SK-N-SH (cell line): ENCODE measurements around the gene SERTAD2. TPM values are rescaled to one million over a fixed set of nuclear protein-coding genes. Genes with fewer than 3 reads are reported as not detected.
A peak's percentile ranks its signal among the peaks of the same experiment; 100 is the strongest.

Experiments
- CTCF ChIA-PET: fragments of 300-600, 350-600 bp; formaldehyde crosslinking; extraction: SDS; loops from one replicate; lab custom pipeline; 2021; lab: Yijun Ruan, JAX
- POLR2A ChIA-PET: fragments of 350-600 bp; sonication (Branson Sonifier 250); formaldehyde crosslinking; extraction: SDS; loops from one replicate; lab custom pipeline; 2020; ENCODE audit warnings: antibody characterized with exemption, inconsistent platforms; lab: Yijun Ruan, JAX
- DNase-seq: peaks from one replicate; pipeline ENCODE4 v3.0.0; 2012
- H2AFZ ChIP-seq: fragments of 200-600 bp; sonication (generic); 2 replicates; pipeline ENCODE4 v1.8.1; 2016; ENCODE audit warnings: antibody characterized with exemption, mild to moderate bottlenecking, low read depth
- H3F3A ChIP-seq: fragments of 200-600 bp; sonication (generic); replicated peaks from 2 replicates; pipeline ENCODE3; 2016; ENCODE audit warnings: antibody characterized with exemption, mild to moderate bottlenecking; ENCODE audit not compliant: insufficient read depth
- H3K27ac ChIP-seq, 2 experiments: fragments of 200-500 bp in 1 of 2; fragments of 200-600 bp in 1 of 2; sonication (Bioruptor generic) in 1 of 2; sonication (generic), shearing (Covaris generic) in 1 of 2; 2 replicates each; pipeline versions ENCODE4 v1.5.1 to v1.6.1; 2014 to 2016; ENCODE audit warnings: low read depth in 2 of 2, inconsistent platforms in 1 of 2, low read length in 1 of 2, mild to moderate bottlenecking in 1 of 2, mixed read lengths in 1 of 2
- H3K27me3 ChIP-seq: fragments of 200-600 bp; sonication (generic), shearing (Covaris generic); 2 replicates; pipeline ENCODE4 v1.6.1; 2016; ENCODE audit warnings: mixed run types; ENCODE audit not compliant: insufficient read depth
- H3K36me3 ChIP-seq, 2 experiments: fragments of 200-500 bp in 1 of 2; fragments of 200-600 bp in 1 of 2; sonication (Bioruptor generic) in 1 of 2; sonication (generic) in 1 of 2; replicated peaks in 1 of 2; 2 replicates each; pipeline versions ENCODE3 to v1.5.1; 2014 to 2016; ENCODE audit warnings: low read length in 1 of 2, mild to moderate bottlenecking in 1 of 2; ENCODE audit not compliant: insufficient read depth in 2 of 2, control insufficient read depth in 1 of 2
- H3K4me1 ChIP-seq, 2 experiments: fragments of 200-500 bp in 1 of 2; fragments of 200-600 bp in 1 of 2; sonication (Bioruptor generic) in 1 of 2; sonication (generic), shearing (Covaris generic) in 1 of 2; 2 replicates each; pipeline versions ENCODE4 v1.5.1 to v1.6.1; 2014 to 2016; ENCODE audit warnings: low read depth in 1 of 2, low read length in 1 of 2, mixed run types in 1 of 2; ENCODE audit not compliant: insufficient read depth in 2 of 2, control insufficient read depth in 1 of 2
- H3K4me2 ChIP-seq: fragments of 200-600 bp; sonication (generic), shearing (Covaris generic); 2 replicates; pipeline ENCODE4 v1.6.1; 2017; ENCODE audit warnings: mixed run types
- H3K4me3 ChIP-seq, 2 experiments: fragments of 200-500 bp in 1 of 2; fragments of 200-600 bp in 1 of 2; sonication (Bioruptor generic) in 1 of 2; sonication (generic), shearing (Covaris generic) in 1 of 2; 2 replicates each; pipeline versions ENCODE4 v1.5.1 to v1.8.1; 2014 to 2016; ENCODE audit warnings: low read depth in 2 of 2, inconsistent platforms in 1 of 2, low read length in 1 of 2, mild to moderate bottlenecking in 1 of 2, mixed read lengths in 1 of 2, moderate library complexity in 1 of 2
- H3K79me2 ChIP-seq: fragments of 200-600 bp; sonication (generic); 2 replicates; pipeline ENCODE4 v1.8.1; 2017; ENCODE audit warnings: mild to moderate bottlenecking; ENCODE audit not compliant: insufficient read depth
- H3K9ac ChIP-seq: fragments of 200-600 bp; sonication (generic); 2 replicates; pipeline ENCODE4 v1.6.1; 2017; ENCODE audit warnings: mixed run types
- H3K9me2 ChIP-seq: fragments of 200-600 bp; sonication (generic); 2 replicates; pipeline ENCODE4 v1.6.1; 2017; ENCODE audit warnings: mixed run types
- H3K9me3 ChIP-seq: fragments of 200-600 bp; sonication (generic); 2 replicates; pipeline ENCODE4 v1.6.1; 2017; ENCODE audit warnings: mixed run types, mild to moderate bottlenecking, moderate library complexity
- H4K20me1 ChIP-seq: fragments of 200-600 bp; sonication (generic); 2 replicates; pipeline ENCODE4 v1.6.1; 2017; ENCODE audit warnings: mild to moderate bottlenecking, mixed run types; ENCODE audit not compliant: insufficient read depth
- CHD2 ChIP-seq: fragments of 150-350 bp; IDR thresholded peaks from 2 replicates; pipeline ENCODE4 v1.6.1; 2018; ENCODE audit warnings: low read length; ENCODE audit not compliant: partially characterized antibody
- ELF1 ChIP-seq: IDR thresholded peaks from 2 replicates; pipeline ENCODE4 v1.4.0; 2012
- FOSL2 ChIP-seq: IDR thresholded peaks from 2 replicates; pipeline ENCODE4 v1.4.0; 2012; ENCODE audit warnings: low read depth, mild to moderate bottlenecking, moderate library complexity, borderline replicate concordance
- GABPA ChIP-seq: IDR thresholded peaks from 2 replicates; pipeline ENCODE4 v1.4.0; 2012; ENCODE audit warnings: low read depth, mild to moderate bottlenecking
- GATA2 ChIP-seq: sonication (generic); formaldehyde crosslinking; IDR thresholded peaks from 2 replicates; pipeline ENCODE4 v1.5.0; 2020; ENCODE audit warnings: mild to moderate bottlenecking, missing genetic modification reagents
- IRF3 ChIP-seq: fragments of 150-350 bp; IDR thresholded peaks from 2 replicates; pipeline ENCODE4 v1.6.1; 2016; ENCODE audit warnings: mild to moderate bottlenecking, low read depth, low read length
- NFIC ChIP-seq: IDR thresholded peaks from 2 replicates; pipeline ENCODE4 v1.4.0; 2012; ENCODE audit warnings: borderline replicate concordance
- NRF1 ChIP-seq: IDR thresholded peaks from 2 replicates; pipeline ENCODE4 v1.6.1; 2012; ENCODE audit warnings: low read depth, mild to moderate bottlenecking, low read length
- SIN3A ChIP-seq: IDR thresholded peaks from 2 replicates; pipeline ENCODE4 v1.6.1; 2012; ENCODE audit warnings: low read depth, mild to moderate bottlenecking, low read length, moderate library complexity, borderline replicate concordance
- SMC3 ChIP-seq: IDR thresholded peaks from 2 replicates; pipeline ENCODE4 v1.6.1; 2012; ENCODE audit warnings: low read depth, low read length, improper control_type of control experiment
- TAF1 ChIP-seq: IDR thresholded peaks from 2 replicates; pipeline ENCODE4 v1.6.1; 2012; ENCODE audit warnings: low read depth, mild to moderate bottlenecking, low read length, moderate library complexity, borderline replicate concordance
- WGBS: methylation state at CpG from one replicate; pipeline ENCODE4 v1.1.6; 2017; ENCODE audit warnings: low lambda C conversion rate; 5-methylcytosine and 5-hydroxymethylcytosine counted together
- polyA plus RNA-seq, 3 experiments: library from polyadenylated mRNA; depleted of rRNA; stranded (reverse); fragments of >200 nt; gene quantifications; 2 replicates each; pipeline ENCODE4 v1.2.3, GENCODE V29; 2012
- TF ChIP-seq, protein P1 (sequence below): fragments of 200-600 bp; sonication (generic); IDR thresholded peaks from 2 replicates; pipeline ENCODE4 v1.6.1; 2017; ENCODE audit warnings: antibody characterized with exemption, mild to moderate bottlenecking, moderate library complexity
- TF ChIP-seq, protein P2 (sequence below): IDR thresholded peaks from 2 replicates; pipeline ENCODE4 v1.6.1; 2012; ENCODE audit warnings: mild to moderate bottlenecking, low read depth, low read length, moderate library complexity
- TF ChIP-seq, protein P3 (sequence below): IDR thresholded peaks from 2 replicates; pipeline ENCODE4 v1.4.0; 2012; ENCODE audit warnings: low read depth, borderline replicate concordance

Gene SERTAD2
- polyA plus RNA-seq, 1 of the 3 experiments (the other 2 are of a cell fraction): 9.1 TPM

GRCh38 chr2:64698177-64698643 lies 44.5 kb upstream of the SERTAD2 start:
- H2AFZ ChIP-seq: no peak overlapping the region; the same call in 1 of the 2 replicates
- no peaks in the 10 kb centered on the region for H3K27me3 ChIP-seq
- no peak for DNase-seq
- H3K27ac ChIP-seq: peak overlapping the region in 1 of 2 experiments; percentile 80; a peak in 3 of 4 replicates
- TF ChIP-seq FOSL2: no peak
- TF ChIP-seq, protein P1, sequence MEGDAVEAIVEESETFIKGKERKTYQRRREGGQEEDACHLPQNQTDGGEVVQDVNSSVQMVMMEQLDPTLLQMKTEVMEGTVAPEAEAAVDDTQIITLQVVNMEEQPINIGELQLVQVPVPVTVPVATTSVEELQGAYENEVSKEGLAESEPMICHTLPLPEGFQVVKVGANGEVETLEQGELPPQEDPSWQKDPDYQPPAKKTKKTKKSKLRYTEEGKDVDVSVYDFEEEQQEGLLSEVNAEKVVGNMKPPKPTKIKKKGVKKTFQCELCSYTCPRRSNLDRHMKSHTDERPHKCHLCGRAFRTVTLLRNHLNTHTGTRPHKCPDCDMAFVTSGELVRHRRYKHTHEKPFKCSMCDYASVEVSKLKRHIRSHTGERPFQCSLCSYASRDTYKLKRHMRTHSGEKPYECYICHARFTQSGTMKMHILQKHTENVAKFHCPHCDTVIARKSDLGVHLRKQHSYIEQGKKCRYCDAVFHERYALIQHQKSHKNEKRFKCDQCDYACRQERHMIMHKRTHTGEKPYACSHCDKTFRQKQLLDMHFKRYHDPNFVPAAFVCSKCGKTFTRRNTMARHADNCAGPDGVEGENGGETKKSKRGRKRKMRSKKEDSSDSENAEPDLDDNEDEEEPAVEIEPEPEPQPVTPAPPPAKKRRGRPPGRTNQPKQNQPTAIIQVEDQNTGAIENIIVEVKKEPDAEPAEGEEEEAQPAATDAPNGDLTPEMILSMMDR: no peak
- TF ChIP-seq ELF1: no peak
- TF ChIP-seq GABPA: no peak
- TF ChIP-seq NRF1: no peak
- TF ChIP-seq CHD2: no peak
- no peak for TF ChIP-seq NFIC
- no peak for TF ChIP-seq SMC3
- TF ChIP-seq SIN3A: no peak
- TF ChIP-seq, protein P2, sequence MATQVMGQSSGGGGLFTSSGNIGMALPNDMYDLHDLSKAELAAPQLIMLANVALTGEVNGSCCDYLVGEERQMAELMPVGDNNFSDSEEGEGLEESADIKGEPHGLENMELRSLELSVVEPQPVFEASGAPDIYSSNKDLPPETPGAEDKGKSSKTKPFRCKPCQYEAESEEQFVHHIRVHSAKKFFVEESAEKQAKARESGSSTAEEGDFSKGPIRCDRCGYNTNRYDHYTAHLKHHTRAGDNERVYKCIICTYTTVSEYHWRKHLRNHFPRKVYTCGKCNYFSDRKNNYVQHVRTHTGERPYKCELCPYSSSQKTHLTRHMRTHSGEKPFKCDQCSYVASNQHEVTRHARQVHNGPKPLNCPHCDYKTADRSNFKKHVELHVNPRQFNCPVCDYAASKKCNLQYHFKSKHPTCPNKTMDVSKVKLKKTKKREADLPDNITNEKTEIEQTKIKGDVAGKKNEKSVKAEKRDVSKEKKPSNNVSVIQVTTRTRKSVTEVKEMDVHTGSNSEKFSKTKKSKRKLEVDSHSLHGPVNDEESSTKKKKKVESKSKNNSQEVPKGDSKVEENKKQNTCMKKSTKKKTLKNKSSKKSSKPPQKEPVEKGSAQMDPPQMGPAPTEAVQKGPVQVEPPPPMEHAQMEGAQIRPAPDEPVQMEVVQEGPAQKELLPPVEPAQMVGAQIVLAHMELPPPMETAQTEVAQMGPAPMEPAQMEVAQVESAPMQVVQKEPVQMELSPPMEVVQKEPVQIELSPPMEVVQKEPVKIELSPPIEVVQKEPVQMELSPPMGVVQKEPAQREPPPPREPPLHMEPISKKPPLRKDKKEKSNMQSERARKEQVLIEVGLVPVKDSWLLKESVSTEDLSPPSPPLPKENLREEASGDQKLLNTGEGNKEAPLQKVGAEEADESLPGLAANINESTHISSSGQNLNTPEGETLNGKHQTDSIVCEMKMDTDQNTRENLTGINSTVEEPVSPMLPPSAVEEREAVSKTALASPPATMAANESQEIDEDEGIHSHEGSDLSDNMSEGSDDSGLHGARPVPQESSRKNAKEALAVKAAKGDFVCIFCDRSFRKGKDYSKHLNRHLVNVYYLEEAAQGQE: no peak
- no peak for TF ChIP-seq TAF1
- TF ChIP-seq IRF3: no peak
- TF ChIP-seq GATA2 (CRISPR knock-in tag): no peak
- TF ChIP-seq, protein P3, sequence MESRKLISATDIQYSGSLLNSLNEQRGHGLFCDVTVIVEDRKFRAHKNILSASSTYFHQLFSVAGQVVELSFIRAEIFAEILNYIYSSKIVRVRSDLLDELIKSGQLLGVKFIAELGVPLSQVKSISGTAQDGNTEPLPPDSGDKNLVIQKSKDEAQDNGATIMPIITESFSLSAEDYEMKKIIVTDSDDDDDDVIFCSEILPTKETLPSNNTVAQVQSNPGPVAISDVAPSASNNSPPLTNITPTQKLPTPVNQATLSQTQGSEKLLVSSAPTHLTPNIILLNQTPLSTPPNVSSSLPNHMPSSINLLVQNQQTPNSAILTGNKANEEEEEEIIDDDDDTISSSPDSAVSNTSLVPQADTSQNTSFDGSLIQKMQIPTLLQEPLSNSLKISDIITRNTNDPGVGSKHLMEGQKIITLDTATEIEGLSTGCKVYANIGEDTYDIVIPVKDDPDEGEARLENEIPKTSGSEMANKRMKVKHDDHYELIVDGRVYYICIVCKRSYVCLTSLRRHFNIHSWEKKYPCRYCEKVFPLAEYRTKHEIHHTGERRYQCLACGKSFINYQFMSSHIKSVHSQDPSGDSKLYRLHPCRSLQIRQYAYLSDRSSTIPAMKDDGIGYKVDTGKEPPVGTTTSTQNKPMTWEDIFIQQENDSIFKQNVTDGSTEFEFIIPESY: no peak
- H3K9me3 ChIP-seq: no peaks in the 10 kb centered on the region
- no peak overlapping the region for H3K4me3 ChIP-seq
- H3K79me2 ChIP-seq: peaks cover 8% of the 10 kb centered on the region; the same call in 1 of the 2 replicates
- peaks cover 17% of the 10 kb centered on the region for H3F3A ChIP-seq
- H3K4me1 ChIP-seq: peaks cover 0 to 15% of the 10 kb centered on the region in 2 experiments; a peak in 2 of 4 replicates
- 0 out of 2 replicates have a peak overlapping the region, but pooled peaks have one; percentile 24 for H3K4me2 ChIP-seq
- H3K9me2 ChIP-seq: no peaks in the 10 kb centered on the region
- no peaks in the 10 kb centered on the region for H3K36me3 ChIP-seq
- no peaks in the 10 kb centered on the region for H4K20me1 ChIP-seq
- CTCF ChIA-PET: no interaction called here
- 66% methylated on average over 2 of the region's 2 CpGs for WGBS
- no peak overlapping the region for H3K9ac ChIP-seq
- POLR2A ChIA-PET: no interaction called here
